NCI-H1092 (cell line): ENCODE data around the gene VSTM5.
"Not testable (repeated sequence)": the region's sequence is repeated elsewhere in the genome, so short reads cannot be mapped to it uniquely, and the experiment has no call there.

Experiments used
- DNase-seq: peaks from one replicate; lab custom pipeline; 2025; lab: John Stamatoyannopoulos, UW

VSTM5 gene, protein sequence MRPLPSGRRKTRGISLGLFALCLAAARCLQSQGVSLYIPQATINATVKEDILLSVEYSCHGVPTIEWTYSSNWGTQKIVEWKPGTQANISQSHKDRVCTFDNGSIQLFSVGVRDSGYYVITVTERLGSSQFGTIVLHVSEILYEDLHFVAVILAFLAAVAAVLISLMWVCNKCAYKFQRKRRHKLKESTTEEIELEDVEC

GRCh38 chr11:93850594-93851018 lies at the start of gene VSTM5:
Gene VSTM5, minus strand, starts transcription at chr11:93850618. Its CDS starts 116 bp downstream, at chr11:93850502.
- DNase-seq, result no peak

GRCh38 chr11:93895106-93895862 lies 44.9 kb upstream of the VSTM5 start:
- DNase-seq, result peak; percentile 64

DNA sequence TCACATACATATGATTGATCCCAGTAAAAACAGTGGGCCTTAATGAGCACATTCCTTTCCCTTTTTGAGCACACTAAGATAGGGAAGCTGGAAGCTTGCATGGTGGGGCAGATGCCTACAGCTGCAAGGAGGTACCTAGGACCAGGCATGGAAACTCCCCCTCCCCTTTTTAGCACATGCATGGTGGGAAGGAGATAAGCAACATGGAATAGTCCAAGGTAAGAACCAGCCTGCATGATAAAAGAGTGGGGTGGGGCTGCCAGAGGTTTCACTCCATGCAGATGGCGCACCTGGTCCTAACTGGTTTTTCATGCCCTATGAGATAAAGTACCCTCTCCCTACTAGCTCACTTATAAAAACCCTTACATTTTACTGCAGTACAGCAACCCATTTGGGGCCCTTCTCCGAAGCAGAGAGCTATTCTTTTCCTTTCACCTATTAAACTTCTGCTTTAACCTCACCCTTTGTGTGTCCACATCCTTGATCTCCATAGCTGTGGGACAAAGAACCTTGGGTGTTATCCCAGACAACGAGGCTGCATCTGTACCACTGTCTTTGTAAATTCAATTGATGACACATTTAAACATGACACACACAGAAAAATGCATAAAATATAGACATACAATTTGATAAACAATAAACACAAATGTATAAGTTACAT lies 40.1 kb upstream of the VSTM5 start:
- DNase-seq, result no peak

GRCh38 chr11:93887111-93887510 lies 36.7 kb upstream of the VSTM5 start:
- DNase-seq, result no peak

GRCh38 chr11:93879114-93879513 lies 28.7 kb upstream of the VSTM5 start:
- not testable (repeated sequence) for DNase-seq

- no peak for DNase-seq
Observed at GRCh38 chr11:93875637-93876036, 25.2 kb upstream of the VSTM5 start.

- no peak for DNase-seq
Observed at GRCh38 chr11:93871526-93871925, 21.1 kb upstream of the VSTM5 start.

DNA sequence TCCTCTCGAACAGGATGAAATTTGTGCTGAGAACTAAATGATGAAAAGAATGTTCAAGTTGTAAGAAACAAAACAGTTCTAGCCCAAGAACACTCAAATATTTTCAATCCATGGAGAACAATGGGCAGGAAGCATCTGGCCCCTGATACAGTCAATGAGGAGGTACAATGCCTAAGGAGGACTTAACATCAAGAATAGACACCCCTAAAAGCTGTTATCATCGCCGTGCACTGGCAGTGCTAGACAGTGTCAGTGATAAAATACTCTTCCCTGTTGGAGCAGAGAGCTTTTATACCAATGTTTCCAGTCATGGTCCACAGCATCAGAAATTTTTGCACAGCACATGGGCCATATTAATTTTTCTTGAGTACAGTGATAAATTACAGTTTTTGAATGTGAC lies 20.2 kb upstream of the VSTM5 start:
- no peak for DNase-seq

DNA sequence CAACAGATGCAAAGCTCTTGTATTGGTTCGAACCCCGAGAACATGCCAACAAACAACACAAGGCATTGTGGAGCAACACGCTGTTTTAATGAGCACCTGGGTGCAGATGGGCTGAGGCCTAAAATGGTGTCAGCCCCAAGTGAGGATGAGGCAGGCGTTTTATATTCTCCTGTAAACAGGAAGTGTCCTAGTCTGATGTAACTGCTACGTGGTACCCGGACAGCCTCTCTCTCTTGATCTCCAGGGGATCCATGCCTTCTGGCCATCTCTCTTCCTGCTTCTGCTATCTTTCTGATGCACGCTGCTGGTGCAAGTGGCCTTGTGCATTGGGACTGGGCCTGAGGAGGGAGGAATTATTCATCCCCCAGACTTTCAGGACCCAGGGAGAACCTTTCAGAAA lies 19.4 kb upstream of the VSTM5 start:
- DNase-seq, result no peak

GRCh38 chr11:93868404-93868803 lies 18.0 kb upstream of the VSTM5 start:
- not testable (repeated sequence) for DNase-seq

DNA sequence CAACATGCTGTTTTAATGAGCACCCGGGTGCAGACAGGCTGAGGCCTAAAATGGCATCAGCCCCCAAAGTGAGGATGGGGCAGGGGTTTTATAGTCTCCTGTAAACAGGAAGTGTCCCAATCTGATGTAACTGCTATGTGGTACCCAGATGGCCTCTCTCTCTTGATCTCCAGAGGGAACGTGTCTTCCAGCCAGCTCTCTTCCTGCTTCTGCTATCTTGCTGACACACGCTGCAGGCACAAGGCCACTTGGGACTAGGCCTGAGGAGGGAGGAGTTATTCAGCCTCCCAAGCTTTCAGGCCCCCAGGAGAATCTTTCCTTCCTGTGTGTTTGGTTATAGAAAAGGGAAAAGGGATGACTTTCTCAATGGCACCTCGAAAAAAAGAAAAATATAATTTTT lies 11.4 kb upstream of the VSTM5 start:
- no peak for DNase-seq

DNA sequence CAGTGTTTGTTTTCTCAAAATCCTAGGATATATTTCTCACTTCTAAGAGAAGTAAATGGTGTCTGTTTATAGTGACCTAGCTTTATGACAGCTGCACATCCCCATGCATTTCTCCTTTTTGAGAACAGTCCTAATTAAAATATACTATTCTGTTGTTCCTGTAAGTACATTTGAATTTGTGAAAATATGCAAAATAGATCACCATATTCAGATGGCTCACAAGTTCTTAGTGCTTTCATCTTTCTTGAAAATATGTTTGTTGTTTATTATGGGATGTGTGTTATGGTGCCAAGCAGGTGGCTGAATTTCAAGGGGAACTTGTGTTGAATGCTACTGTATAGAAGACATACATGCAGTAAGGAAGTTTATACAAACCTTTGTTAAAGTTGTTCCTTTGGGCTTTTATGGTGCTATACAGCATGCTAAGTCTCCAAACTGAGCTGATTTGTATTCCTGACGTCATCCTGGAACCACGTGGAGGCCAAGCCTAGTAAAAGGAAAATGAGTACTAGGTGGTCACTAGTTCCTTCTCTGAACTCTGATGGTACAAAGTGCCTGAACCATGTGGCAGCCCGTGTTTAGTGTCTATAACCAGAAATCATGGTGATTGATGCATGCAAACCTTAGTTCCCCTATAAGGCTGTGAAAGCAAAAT lies 7.8 kb upstream of the VSTM5 start:
- DNase-seq, result no peak

- peak; percentile 56 for DNase-seq
Observed at GRCh38 chr11:93857413-93858120, 7.1 kb upstream of the VSTM5 start.

- no peak for DNase-seq
Observed at GRCh38 chr11:93852242-93852641, 1.8 kb upstream of the VSTM5 start.

- DNase-seq, result peak; percentile 61
Observed at GRCh38 chr11:93849751-93850593, 446 bp downstream of the VSTM5 start.

DNA sequence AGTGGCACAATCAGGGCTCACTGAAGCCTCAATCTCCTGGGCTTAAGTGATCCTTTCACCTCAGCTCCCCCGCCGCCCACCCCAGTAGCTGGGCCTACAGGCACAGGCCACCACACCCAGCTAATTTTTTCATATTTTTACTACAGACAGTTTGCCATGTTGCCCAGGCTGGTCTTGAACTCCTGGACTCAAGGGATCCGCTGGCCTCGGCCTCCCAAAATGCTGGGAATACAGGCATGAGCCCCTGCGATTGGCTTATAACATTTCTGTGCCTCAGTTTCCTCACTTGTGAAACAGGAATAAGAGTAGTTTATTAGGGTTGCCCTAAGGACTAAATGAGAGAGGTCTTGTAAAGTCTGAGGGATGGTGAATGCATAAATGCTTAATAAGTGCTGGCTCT lies 1.2 kb downstream of the VSTM5 start:
- DNase-seq, result no peak

DNA sequence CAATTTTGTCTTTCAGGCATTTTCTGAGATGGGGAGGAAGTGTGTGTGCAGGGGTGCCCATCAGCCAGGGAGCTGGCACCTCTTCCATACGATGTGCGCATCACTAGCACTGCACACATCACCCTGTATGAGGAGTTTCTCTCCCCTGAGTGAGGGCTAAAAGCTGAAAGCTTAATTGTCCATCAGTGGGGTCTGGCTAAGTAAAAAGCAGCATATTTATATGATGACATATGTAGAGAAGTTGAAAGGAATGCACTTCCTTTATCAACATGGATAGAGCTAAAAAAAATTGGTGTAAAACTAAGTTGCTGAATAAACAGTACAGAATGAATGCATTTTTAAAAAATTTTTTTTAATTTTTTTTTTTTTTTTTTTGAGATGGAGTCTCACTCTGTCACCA lies 4.0 kb downstream of the VSTM5 start:
- DNase-seq, result no peak

DNA sequence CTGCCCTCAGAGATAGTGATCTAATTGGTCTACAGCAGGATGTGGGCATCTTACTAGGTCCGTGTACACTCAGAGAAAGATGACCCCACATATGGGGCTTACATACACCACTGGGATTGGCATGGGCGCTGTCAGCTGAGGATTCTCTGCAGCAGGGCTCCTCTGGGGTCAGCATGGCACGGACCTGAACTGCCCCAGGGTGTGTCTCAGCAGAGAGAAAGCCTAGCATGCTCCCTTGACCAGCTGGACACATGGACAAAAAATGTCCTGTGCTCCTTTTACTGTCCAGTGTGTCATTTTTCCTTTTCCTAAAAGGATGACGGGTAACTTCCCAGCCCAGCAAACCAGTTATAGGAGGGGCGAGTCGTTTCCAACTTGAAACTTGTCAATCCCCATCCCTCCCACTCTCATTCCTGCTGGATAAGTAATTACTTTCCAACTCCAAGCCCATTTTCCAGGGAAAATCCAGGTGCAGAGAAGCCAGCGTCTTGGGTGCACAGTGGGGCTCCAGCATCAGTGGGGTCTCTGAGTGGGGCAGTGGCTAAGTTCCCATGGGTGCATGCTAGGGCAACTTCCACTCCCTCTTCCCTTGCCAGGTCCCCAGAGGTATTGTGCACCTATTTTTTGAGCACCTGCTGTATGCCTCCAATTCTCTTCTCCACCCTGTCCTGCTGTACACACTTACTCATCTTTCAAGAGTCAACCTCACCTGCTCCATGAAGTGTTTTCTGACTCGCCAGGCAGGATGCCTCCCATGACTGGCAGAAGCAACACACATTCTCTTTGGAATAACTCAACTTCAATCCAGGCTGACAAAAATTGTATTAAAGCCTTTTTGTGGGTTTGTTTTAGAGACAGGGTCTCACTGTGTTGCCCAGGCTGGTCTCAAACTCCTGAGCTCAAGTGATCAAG lies 5.0 kb downstream of the VSTM5 start:
- DNase-seq, result no peak

GRCh38 chr11:93844568-93844967 lies 5.8 kb downstream of the VSTM5 start:
- no peak for DNase-seq

DNA sequence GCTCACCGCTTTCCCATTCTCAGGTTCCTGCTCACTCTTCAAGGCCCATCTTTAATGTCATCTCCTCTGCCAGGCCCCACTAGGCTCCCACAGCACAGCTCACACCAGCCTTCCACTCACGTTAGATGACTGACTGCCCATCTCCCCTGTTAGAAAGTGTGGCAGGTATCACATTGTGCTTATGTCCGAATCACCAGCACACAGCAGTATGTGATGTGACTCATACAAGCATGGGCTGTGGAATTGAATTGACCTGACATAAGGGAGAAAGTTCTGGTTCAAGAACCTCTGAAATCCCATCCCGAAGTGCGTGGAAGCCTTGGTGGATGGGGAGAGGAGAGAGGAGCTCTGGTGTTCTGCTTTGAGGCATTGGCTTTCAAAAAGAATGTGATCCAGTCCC lies 6.5 kb downstream of the VSTM5 start:
- DNase-seq, result no peak
